SK-N-DZ (cell line): Measurements from ENCODE around the gene HOXA10.

Experiments
- DNase-seq: peaks from one replicate; pipeline ENCODE4 v3.0.0-alpha.2; 2015; ENCODE audit warnings: low spot score

HOXA10 gene

GRCh38 chr7:27146491-27147198 is 27.5 kb downstream of the HOXA10 start:
- no peak for DNase-seq

DNA sequence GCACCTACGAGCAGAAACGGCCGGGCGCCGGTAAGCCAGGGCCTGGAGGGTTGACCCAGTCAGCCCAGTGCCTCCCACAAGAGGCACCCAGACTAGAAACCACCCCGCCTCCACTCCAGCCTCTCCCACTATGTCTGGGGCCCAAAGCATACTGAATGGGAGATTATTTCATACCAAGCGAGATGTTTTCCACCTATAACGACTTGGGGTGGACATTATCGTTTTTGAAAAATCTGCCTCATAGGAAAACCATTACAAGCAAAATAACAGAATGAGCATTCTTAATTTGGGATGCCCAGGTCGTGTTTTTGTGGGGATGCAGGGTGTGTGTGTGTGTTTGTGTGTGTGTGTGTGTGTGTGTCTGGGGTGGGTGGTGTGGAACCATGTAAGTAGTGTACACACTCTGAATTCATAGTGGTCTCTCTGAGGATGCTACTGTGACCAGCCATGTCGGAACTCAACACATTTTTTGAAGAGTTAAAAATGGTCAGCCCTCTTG is 28.2 kb downstream of the HOXA10 start:
- DNase-seq: no peak

DNA sequence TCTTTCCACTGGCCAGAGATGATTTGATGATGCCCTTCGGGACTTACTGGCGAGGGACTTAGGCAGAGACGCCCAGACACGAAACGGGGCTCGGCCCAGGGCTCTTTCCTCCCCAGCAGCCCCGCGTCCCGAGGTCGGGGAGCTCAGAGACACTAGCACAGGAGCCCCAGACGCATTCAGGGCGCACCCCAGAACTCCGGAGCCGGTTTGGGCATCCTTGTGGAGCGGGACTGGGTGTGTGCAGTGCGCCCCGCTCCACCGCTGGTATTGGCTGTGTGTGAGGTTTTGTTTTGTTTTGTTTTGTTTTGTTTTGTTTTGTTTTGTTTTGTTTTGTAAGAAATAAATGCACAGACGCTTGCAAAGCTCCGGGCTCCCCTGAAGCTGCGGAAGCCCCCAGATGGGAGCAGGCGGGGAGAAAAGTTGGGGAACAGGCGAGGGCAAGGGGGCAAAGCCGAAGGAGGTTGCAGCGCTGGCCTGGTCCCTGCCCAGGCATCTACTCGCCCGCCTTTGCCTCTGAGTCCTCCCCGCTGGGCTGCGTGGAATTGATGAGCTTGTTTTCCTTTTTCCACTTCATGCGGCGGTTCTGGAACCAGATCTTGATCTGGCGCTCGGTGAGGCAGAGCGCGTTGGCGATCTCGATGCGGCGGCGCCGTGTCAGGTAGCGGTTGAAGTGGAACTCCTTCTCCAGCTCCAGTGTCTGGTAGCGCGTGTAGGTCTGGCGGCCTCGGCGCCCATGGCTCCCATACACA is 28.8 kb downstream of the HOXA10 start:
- no peak for DNase-seq

GRCh38 chr7:27144781-27145164 is 29.3 kb downstream of the HOXA10 start:
- DNase-seq: no peak

GRCh38 chr7:27143950-27144780 is 30.0 kb downstream of the HOXA10 start:
- DNase-seq: no peak

DNA sequence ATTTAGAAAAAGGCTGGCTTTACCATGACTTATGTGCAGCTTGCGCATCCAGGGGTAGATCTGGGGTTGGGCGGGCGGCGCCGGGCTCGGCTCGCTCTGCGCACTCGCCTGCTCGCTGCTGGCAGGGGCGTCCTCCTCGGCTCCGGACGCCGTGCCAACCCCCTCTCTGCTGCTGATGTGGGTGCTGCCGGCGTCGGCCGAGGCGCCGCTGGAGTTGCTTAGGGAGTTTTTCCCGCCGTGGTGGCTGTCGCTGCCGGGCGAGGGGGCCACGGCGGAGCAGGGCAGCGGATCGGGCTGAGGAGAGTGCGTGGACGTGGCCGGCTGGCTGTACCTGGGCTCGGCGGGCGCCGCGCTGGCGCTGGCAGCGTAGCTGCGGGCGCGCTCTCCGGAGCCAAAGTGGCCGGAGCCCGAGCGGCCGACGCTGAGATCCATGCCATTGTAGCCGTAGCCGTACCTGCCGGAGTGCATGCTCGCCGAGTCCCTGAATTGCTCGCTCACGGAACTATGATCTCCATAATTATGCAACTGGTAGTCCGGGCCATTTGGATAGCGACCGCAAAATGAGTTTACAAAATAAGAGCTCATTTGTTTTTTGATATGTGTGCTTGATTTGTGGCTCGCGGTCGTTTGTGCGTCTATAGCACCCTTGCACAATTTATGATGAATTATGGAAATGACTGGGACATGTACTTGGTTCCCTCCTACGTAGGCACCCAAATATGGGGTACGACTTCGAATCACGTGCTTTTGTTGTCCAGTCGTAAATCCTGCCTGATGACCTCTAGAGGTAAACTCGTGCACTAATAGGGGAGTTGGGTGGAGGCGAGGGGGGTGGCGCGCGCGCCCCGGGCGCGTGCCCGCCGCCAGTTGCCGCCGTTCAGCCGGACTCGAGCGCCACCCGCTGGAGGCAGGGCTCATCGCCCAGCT is 30.8 kb downstream of the HOXA10 start, which contains the start of gene HOXA5:
Gene HOXA5, minus strand, starts transcription at position 659 of the 927 bp plus-strand sequence. Its CDS starts 74 bp downstream, at position 585.
- no peak for DNase-seq

- no peak for DNase-seq
Measured at GRCh38 chr7:27142580-27143022, 31.5 kb downstream of the HOXA10 start.

DNA sequence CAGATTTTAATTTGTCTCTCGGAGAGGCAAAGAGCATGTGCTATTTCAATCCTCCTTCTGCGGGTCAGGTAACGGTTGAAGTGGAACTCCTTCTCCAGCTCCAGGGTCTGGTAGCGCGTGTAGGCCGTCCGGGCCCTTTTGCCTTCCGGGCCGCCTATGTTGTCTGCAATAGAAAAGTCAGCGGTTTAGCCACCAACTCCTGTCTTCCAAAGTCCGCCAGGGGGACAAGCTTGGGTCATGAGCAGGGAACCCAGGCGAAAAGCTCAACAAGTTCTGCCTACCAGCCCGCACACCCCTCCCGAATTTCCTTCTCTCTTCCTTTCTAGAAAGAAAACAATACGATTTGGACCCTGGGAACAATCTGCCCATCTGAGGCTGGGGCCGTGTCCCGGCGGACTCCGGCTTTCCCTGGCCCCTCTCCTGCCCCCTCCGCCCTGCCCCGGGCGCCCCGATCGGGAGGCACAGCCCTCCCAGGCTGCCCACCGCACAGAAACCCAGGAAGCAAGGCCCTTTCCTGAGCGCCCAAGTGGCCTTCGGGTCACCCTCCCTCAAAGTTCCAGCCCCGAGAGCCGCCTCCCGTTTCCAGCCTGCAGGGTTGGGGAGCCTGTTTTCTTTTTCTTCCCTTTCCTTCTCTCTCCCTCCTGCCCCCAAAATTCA is 32.1 kb downstream of the HOXA10 start:
- no peak for DNase-seq

DNA sequence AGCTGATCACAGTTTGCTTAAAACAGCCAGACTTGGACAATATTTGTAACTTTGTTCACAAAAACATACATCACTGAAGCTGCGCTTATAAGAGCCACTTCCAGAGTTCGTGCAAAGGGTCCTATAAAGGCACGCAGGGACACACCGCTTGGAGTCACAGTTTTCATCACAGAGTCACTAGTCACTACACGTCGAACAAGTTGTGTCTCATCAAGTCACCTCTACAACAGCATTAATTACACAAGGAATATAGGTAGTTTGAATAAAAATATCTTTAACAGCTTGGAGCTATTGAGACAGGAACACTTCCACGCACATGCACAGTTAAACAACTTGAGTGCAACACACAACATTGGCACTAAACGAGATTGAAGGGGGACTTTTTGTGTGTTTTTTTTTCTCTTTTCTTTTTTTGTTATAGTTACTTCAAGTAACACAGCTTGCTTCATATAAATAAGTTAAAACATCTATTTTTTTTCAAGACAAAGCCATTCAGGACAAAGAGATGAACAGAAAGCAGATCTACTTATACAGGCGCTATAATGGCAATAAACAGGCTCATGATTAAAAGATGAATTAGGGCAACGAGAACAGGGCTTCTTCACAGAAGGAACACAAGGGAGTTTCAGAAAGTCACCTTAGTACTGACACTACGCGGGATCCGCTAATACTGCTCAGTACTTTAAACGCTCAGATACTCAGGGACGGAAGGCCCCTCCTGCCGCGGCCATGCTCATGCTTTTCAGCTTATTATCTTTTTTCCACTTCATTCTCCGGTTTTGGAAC is 32.8 kb downstream of the HOXA10 start:
- DNase-seq: no peak

GRCh38 chr7:27140126-27140857 is 33.8 kb downstream of the HOXA10 start:
- no peak for DNase-seq

- DNase-seq: no peak
Measured at GRCh38 chr7:27139334-27140125, 34.6 kb downstream of the HOXA10 start.

- no peak for DNase-seq
Measured at GRCh38 chr7:27138985-27139333, 35.2 kb downstream of the HOXA10 start.

GRCh38 chr7:27138472-27138871 is 35.6 kb downstream of the HOXA10 start:
- no peak for DNase-seq

DNA sequence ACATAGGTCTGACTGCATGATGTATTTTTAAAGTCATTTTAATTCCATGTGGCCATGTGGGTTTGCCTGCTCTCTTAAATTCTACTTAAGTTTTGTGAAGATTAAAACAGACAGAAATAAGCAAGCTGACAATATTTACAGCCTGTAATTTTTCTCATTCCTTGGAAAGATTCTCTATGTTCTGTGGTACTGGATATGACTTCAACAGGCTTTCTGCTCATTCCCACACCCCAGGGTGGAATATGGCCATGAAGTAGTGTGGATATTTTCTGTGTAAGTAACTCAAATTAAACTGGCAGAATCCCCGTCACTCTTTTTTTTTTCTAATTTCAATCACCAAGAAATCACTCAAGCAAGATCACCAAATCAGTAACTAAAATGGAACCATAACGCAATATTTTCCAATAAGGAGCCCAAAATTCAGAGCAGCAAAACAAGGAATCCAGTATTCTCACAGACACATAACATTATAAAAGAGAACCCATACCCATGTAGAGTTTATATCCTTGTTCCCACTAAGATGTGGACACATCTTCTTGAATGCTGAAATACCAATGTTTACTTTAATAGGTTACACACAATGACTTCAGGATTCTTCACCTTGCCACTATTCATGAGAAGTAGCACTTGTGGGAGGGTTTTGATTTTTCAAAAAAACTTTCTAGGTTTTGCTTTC is 36.3 kb downstream of the HOXA10 start:
- no peak for DNase-seq

DNA sequence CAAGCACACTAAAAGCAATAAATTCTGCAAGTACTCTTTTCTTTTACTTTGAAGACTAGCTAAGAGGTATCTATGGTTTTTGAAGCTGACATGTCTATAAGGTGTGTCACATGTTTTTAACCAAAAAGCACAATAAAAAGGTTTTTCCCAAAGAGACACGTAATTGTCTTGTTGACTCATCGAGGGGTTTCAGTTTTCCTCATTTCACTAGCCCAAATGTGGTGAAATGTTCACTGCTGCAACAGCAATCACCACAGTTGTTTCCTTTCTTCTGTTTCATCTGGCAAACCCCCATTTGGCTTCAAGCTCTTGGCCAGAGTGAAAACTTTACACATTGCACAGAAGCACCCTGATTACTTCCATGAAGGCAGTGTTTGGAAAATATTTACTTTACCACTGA is 39.7 kb downstream of the HOXA10 start:
- no peak for DNase-seq

DNA sequence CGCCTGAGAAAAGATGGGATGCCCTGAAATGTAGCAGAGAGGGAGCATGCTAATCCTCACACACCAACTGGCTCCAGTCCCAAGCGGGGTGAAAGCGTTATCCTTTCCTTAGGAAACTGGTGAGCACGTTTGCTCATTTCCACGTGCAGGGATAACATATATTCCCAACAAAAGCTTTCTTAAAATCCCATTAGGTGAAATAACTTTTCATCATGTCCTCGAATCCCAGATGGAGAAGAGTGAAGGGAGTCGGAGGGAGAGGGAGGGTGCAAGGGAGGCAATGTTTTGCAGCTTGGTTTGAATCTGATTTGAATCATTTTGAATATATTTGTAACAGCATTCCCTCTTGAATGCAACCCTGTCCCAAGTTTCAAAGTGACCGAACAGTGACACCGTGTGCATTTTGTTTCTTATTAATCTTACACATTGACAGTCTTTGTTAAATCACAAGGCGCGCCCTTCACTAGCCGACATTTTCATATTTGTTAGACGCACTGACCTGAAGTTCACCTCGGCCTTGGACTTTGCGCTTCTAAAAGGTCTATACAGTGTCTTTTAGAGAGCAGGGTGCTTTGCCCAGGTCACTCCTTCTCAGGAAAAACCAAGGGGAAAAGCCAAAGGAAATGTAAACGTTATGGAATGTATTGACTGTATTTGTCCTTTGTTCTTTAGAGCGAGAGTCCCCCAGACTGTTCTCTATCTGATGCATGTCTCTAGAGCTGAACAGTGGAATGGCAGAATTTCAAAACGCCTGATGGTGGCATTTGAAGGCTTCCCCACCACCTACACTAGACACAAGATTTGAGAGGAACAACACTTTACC is 40.5 kb downstream of the HOXA10 start:
- DNase-seq: no peak

GRCh38 chr7:27132978-27133377 is 41.1 kb downstream of the HOXA10 start:
- DNase-seq: no peak
